ENCODE results near the gene LIX1L. TPM values are rescaled to one million over a fixed set of nuclear protein-coding genes. Genes with fewer than 3 reads are reported as not detected.

Gene LIX1L
- total and polyA plus RNA-seq, 2 of the 4 experiments (the other 2 are of a cell fraction), result 14.7 to 28.8 TPM

GRCh38 chr1:145993618-145994390, 36.0 kb upstream of the LIX1L start (continued):
- no peak for TF ChIP-seq SMC3 (IDR thresholded peaks at IDR 0.05; ENCODE audit: low read depth, low read length)

GRCh38 chr1:145992958-145993617, 35.3 kb upstream of the LIX1L start:
- H3K23ac ChIP-seq (ENCODE audit: low read depth, low read length), result no peak overlapping the region
- H2AK5ac ChIP-seq (ENCODE audit: low read depth, low read length), result no peak overlapping the region
- no peaks in the 10 kb centered on the region for H3K9me3 ChIP-seq (ENCODE audit: control insufficient read depth, insufficient read depth, low read length)
- no peak overlapping the region for H3K14ac ChIP-seq (replicated peaks; ENCODE audit: low read depth, low read length)
- H2BK15ac ChIP-seq (ENCODE audit: low read depth, low read length), result no peak overlapping the region
- dilution Hi-C loops (cut with HindIII; ENCODE audit: low sequenced_read_pairs, unreplicated experiment) (no loop called here), intact Hi-C loops (cut with micrococcal nuclease) (no loop called here), in situ Hi-C loops (cut with MboI; ENCODE audit: low sequenced_read_pairs) (no loop called here)
- peaks cover 9% of the 10 kb centered on the region for H3K9me1 ChIP-seq (ENCODE audit: insufficient read depth, low read length)
- H2BK120ac ChIP-seq (ENCODE audit: low read depth, low read length), result no peak overlapping the region
- H3K36me3 ChIP-seq (ENCODE audit: control insufficient read depth, insufficient read depth, low read length), result peaks cover 13% of the 10 kb centered on the region
- H4K8ac ChIP-seq (ENCODE audit: low read depth in 2 of 2, low read length in 2 of 2), result no peak overlapping the region
- peaks cover 8% of the 10 kb centered on the region for H3K4me1 ChIP-seq (ENCODE audit: control insufficient read depth, insufficient read depth, low read length)
- H3K27me3 ChIP-seq (ENCODE audit: control insufficient read depth, insufficient read depth, low read length), result no peaks in the 10 kb centered on the region
- H2BK5ac ChIP-seq (ENCODE audit: low read depth, low read length, poor library complexity, severe bottlenecking), result no peak overlapping the region
- ATAC-seq (ENCODE audit: low read depth) (no peak), DNase-seq (no peak)
- no peak overlapping the region for H3K27ac ChIP-seq (ENCODE audit: insufficient read depth, low read length)
- peaks cover 22 to 35% of the 10 kb centered on the region in 2 experiments for H3K79me1 ChIP-seq (ENCODE audit: low read depth in 1 of 2, low read length in 2 of 2)
- no peak for TF ChIP-seq RFX5 (IDR thresholded peaks at IDR 0.05; ENCODE audit: low read depth, low read length)
- no peak for TF ChIP-seq BHLHE40 (IDR thresholded peaks at IDR 0.05; ENCODE audit: low read depth, low read length)
- no peak for TF ChIP-seq NFE2L2 (IDR thresholded peaks at IDR 0.05; ENCODE audit: low read depth, low read length)
- TF ChIP-seq USF2 (IDR thresholded peaks at IDR 0.05; ENCODE audit: low read depth, low read length), result no peak
- TF ChIP-seq RCOR1 (IDR thresholded peaks at IDR 0.05; ENCODE audit: insufficient replicate concordance, low read length), result no peak
- no peak for TF ChIP-seq CHD1 (IDR thresholded peaks at IDR 0.05; ENCODE audit: low read depth, low read length)
- no peak for TF ChIP-seq FOS (IDR thresholded peaks at IDR 0.05; ENCODE audit: low read depth, low read length)
- no peak for TF ChIP-seq SMC3 (IDR thresholded peaks at IDR 0.05; ENCODE audit: low read depth, low read length)
- TF ChIP-seq MXI1 (IDR thresholded peaks at IDR 0.05; ENCODE audit: borderline replicate concordance, low read depth, low read length), result no peak
- no peak for TF ChIP-seq MAZ (IDR thresholded peaks at IDR 0.05; ENCODE audit: borderline replicate concordance, low read depth, low read length)
- TF ChIP-seq CEBPB (IDR thresholded peaks at IDR 0.05; ENCODE audit: low read depth, low read length), result no peak
- TF ChIP-seq ELK1 (IDR thresholded peaks at IDR 0.05; ENCODE audit: borderline replicate concordance, low read depth, low read length), result no peak
- H3K4me2 ChIP-seq (ENCODE audit: low read depth, low read length), result no peak overlapping the region
- H4K5ac ChIP-seq (ENCODE audit: low read depth, low read length), result no peak overlapping the region
- no TSS peak for BruUV-seq (replicated peaks)
- POLR2A ChIA-PET (ENCODE audit: unreplicated experiment), result interaction anchor here (1.8 kb wide), 1 partner anchor 14 kb away, joined by 6 read pairs; no protein-coding TSS in a partner anchor
- no peak overlapping the region for H3K4me3 ChIP-seq (ENCODE audit: insufficient read depth, low read depth, low read length)
- no CpG with 5 or more reads among the region's 5 CpGs for WGBS, 2 experiments (ENCODE audit: extremely low coverage in 2 of 2, insufficient read length in 1 of 2)
- H3K9ac ChIP-seq (ENCODE audit: low read depth, low read length), result no peak overlapping the region; the same call in 1 of the 2 replicates
- no peak overlapping the region for H2AK9ac ChIP-seq (replicated peaks; ENCODE audit: low read depth, low read length, poor library complexity)
- H4K20me1 ChIP-seq (ENCODE audit: insufficient read depth, low read length), result peaks cover 12% of the 10 kb centered on the region; the same call in 1 of the 2 replicates
- no peak overlapping the region for H2AFZ ChIP-seq (replicated peaks; ENCODE audit: low read length, poor library complexity)
- no peak overlapping the region for H4K91ac ChIP-seq (ENCODE audit: insufficient read depth, low read depth, low read length)
- H3K56ac ChIP-seq (ENCODE audit: extremely low read depth, insufficient read depth, low read length), result no peak overlapping the region
- H2BK20ac ChIP-seq (ENCODE audit: low read depth, low read length), result no peak overlapping the region
- CTCF ChIA-PET, result interaction anchor here (1.0 kb wide), 1 partner anchor 9 kb away, joined by 3 read pairs; no protein-coding TSS in a partner anchor
- no peak overlapping the region for H3K4ac ChIP-seq (ENCODE audit: low read depth, low read length)
- H3K18ac ChIP-seq (ENCODE audit: low read depth, low read length), result no peak overlapping the region

Measured in IMR-90 (cell line).